Stimulated activated CD8-positive, alpha-beta memory T cell treated with anti-CD3 and anti-CD28 coated beads, Interleukin-15, amount 100 ng/mL, for 24 hours (primary cell): Measurements from ENCODE around the gene DNM1L.

Experiments used
- DNase-seq: peaks from one replicate; pipeline ENCODE4 v3.0.0-alpha.2; 2020; ENCODE audit warnings: low read depth

Gene DNM1L

DNA sequence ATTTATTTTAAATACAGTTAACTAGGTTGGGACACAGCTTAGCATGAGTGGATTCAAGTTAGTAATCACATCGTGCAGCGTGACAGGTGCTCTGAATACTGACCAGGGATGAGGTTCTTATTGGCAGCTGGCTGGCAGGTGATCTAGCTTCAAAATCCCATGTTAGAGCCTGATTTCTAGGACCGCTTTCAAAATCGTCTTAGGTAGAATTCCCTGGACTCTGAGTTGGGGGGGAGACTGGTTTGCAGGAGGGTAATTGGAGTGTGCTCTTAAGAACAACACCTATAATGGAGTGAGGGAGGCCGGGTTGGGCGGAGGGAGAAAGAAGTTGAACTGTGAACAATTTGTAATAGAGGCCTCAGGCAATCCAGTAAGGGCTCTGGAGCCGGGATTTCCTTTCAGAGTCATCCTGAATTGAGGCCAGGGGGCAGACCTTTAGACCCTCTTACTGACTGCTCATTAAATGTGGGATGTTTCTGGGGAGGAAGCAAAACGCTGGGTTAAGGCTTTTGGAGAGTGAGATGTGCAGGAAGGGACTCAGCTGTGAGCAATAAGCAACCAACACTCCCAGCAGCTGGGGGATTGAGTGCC lies 77.5 kb downstream of the DNM1L start:
- DNase-seq: no peak

DNA sequence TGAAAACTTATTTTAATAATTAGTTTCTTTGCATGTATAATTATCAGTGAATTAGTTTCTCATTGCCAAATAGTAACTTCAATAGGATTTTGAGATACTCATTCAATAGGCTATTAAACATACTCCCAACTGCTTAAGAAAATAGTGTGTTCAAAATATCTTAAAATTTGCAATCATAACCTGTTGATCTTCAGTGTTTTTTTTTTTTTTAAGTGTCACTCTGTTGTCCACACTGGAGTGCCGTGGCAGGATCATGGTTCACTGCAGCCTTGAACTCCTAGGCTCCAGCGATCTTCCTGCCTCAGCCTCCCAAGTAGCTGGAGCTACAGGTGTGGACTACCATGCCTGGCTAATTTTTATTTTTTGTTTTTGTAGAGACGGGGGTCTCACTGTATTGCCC lies 78.1 kb downstream of the DNM1L start:
- no peak for DNase-seq

DNA sequence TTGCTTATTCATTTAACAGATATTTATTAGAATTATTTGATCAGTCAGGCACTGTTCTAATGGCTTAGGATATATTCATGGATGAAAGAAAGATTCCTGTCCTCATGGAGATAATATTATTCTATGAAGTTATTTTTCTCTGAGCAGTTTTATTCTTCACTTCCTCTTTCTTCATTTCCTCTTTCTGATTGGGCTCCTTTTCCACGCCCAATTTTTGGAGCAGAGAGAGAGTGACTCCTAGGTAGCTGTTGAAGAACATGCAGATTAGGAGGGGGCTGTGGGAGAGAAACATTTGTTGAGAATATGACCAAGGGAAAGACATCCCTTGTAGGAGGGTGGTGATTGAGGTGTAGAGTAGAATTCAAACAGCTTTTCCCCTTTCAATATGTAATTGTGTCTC lies 82.6 kb downstream of the DNM1L start:
- no peak for DNase-seq

DNA sequence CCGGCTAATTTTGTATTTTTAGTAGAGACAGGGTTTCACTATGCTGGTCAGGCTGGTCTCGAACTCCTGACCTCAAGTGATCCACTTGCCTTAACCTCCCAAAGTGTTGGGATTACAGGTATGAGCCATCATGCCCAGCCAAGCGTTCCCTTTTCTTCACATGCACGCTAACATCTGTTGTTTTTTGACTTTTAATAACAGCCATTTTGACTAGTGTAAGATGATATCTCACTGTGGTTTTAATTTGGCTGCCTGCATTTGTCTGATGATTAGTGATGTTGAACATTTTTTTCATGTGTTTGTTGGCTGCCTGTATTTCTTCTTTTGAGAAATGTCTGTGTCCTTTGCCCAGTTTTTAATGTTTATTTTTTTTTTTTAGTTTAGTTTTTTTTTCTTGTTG lies 86.8 kb downstream of the DNM1L start:
- no peak for DNase-seq

DNA sequence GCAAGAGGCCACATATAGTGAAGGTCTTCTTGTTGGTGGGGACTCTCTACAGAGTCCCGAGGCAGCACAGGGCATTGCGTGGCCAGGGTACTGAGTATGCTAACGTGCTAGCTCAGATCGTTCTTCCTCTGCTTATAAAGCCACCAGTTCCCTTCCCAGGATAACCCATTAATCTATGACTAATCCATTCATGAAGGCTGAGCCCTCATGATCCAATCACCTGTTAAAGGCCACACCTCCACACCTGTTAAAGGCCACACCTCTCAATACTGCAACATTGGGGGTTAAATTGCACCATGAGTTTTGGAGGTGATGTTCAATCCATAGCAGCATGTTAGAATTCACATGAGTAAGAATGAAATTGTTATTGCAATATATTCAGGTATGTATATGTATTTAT lies 89.4 kb downstream of the DNM1L start:
- no peak for DNase-seq

DNA sequence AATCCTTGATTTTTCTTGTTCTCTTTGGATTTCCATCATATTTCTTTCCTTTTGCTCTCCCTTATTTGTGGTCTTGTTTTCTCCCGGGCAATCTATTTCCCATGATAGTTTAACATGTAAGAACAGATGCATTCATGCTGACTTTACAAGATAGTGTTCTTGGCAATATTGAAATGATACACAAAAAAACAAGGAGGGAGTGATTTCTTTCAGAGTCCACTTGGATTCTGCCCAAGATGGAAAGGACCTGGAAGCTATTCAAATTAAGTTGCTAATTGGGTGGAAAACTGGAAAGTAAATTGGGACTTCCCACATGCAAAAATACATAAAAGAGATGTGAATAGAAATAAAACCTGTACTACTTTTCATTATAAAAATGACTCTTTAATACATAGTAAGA lies 91.0 kb downstream of the DNM1L start:
- no peak for DNase-seq

DNA sequence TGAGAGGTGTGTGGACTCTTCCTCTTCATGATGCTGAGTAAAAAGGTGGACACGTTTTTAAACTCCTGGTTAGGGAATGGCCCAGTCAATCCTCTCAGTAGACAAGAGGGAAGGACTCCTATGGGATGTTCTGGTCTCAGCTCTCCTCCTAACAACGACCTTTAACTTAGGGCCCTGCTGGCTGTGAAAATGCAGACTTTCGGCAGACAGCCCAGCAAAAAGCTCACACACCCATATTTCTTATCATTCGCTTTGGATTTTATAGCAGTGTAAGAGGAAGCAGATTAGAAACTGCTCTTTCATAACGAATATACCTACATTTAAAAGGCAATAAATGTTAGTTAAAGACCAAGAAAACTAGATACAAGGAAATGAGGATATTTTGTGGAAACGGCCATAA lies 94.6 kb downstream of the DNM1L start:
- no peak for DNase-seq

DNA sequence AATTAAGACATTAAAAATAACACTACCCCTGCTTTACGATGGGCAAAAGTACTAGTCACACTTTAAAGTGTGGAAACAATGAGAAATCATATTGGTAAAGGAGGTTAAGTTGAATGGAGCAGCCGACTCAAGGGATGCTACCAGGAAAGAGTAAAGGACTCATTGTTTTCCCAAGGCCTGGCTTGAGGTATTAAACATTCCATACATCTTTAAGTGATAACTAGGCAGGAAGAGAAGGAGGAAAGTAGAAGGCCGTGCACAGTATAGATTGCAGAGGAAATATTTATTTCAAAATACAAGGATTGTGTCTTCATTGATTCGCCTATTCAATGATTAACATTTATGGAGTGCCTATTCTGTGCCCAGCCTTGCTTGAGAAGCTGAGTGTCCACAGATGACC lies 97.2 kb downstream of the DNM1L start:
- DNase-seq: no peak

DNA sequence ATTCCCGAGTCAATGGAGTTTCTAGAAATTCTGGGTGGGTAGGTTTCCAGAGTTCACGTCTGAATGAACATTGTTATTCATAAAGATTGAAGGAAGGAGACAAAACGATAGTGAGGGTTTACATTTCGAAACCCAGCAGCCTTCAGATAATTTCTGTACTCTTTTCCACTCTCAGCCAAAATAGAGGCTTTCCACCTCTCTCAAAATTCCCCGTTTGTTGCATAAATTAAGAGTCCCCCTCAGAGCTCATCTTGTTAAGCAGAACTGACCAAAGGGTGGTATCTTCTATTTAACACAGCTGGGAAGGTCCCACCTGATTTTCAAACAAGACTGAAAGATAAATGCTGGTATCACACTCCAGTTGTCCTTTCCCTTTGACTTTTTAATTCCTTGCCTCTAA lies 98.1 kb downstream of the DNM1L start:
- DNase-seq: no peak

DNA sequence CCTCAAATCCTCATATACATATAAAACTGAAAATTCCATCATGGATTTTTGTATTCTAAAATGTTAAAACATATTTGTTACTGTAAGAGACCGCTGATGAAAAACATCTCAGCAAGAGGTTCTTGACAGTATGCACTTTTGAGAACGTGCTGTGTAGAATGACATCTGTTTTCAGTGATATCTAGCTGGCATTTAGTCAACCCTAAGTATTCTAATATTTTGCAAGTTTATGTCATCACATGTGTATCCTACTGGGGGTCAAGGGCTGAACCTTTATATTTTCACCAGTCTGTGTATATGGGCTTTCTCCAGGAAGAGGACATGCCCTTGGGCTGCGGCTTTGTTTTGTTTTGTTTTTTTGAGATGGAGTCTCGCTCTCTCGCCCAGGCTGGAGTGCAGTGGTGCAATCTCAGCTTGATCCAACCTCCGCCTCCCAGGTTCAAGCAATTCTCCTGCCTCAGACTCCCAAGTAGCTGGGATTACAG lies 98.6 kb downstream of the DNM1L start:
- no peak for DNase-seq

- no peak for DNase-seq
These were observed 101.0 kb downstream of the DNM1L start for GRCh38 chr12:32780071-32780470.

- DNase-seq: no peak
These were observed 103.9 kb downstream of the DNM1L start for GRCh38 chr12:32783029-32783428.

DNA sequence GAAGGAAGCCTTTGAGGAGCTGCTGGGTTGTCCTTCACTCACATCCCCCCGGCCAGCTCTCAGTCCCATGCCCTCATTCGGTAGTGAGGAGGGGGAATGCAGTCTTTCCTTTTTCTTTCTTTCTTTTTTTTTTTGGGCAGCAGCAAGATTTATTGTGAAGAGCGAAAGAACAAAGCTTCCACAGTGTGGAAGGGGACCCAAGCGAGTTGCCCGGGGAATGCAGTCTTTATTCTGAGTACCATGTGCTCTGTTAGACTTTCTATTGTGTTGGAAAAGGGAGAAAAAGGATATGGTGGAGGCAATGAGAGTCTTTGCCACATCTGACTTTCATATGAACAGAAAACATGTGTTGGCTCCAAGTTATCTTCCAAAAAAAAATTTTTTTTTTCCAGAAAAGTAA lies 106.5 kb downstream of the DNM1L start:
- DNase-seq: no peak

GRCh38 chr12:32788405-32788804 lies 109.3 kb downstream of the DNM1L start:
- DNase-seq: no peak

DNA sequence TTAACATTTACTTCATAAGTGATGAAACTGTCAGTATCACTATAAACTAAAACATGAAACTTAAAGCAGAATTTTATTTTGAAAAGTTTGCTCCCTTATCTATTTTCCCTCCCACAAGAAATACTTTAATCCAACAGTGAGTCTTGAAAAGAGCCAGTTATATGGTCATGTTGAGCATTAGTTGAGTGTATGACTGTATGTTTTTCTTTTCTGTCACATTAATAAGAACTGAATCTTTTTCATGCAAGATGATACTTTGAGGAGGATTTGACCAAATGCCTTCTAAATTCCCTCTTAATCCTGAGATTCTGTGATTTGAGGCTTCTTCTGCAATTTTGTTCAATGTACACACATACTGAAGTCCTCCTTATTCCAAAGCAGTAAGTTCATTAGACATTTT lies 110.3 kb downstream of the DNM1L start:
- DNase-seq: no peak

- DNase-seq: no peak
These were observed 110.8 kb downstream of the DNM1L start for GRCh38 chr12:32789916-32790315.

DNA sequence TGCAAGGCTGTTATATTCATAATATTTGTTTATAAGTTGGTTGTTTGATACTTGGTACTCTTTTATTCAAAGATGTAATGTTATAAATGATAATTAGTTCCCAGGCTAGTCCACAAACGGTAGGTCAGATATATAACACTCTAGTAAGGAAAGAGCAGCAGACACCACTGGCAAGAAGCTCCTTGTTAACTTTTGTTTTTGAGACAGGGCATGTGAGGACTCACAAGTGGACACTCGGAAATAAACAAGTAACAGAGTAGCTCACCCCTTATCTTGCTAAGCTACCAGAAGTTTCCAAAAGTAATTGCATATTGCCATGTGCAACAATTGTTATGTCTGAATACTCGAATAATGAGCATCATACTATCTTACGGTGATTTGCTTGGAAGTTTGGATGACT lies 115.2 kb downstream of the DNM1L start:
- no peak for DNase-seq
